ENCODE data around the gene TMEM176A.

Gene TMEM176A

DNA sequence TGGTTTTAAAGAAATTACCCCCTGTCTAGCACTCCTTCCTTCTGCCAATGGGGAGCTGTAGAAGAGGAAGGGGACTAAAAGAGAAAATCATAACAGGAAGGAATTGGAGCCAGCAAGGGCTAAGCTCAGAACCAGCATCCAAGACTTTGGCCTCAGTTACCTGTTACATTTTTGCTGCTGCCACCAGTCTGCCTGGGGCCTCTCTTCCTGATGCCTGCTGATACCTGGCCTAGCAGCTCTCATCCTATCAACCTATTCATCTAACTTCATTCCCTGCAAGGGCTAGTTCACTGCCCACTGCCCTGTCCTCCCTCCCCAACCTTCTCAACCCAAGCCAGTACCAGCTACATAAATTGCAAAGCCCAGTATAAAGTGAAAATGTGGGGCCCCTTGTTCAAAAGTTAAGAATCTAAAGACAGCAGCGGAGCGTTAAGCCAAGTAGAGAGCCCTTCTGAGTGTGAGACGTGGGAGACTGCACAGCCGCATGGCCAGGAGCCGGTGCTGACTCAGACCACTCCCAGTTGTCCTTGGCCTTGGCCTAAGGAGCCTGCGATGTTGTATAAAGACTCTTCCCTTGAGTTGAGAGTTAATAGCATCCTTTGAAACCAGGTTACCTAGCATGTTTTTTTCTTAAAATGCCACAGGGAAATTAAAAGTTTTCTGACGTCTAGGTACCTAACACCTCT lies 38.5 kb downstream of the TMEM176A start:
- CTCF ChIA-PET: no interaction called here
- TF ChIP-seq L3MBTL2 (conservative IDR thresholded peaks at IDR 0.05): no peak
- TF ChIP-seq, protein P1, sequence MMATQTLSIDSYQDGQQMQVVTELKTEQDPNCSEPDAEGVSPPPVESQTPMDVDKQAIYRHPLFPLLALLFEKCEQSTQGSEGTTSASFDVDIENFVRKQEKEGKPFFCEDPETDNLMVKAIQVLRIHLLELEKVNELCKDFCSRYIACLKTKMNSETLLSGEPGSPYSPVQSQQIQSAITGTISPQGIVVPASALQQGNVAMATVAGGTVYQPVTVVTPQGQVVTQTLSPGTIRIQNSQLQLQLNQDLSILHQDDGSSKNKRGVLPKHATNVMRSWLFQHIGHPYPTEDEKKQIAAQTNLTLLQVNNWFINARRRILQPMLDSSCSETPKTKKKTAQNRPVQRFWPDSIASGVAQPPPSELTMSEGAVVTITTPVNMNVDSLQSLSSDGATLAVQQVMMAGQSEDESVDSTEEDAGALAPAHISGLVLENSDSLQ (IDR thresholded peaks at IDR 0.05): no peak
- TF ChIP-seq TARDBP (IDR thresholded peaks at IDR 0.05): no peak
- TF ChIP-seq ELF4 (IDR thresholded peaks at IDR 0.05): no peak
- no peak for TF ChIP-seq FOXK2 (IDR thresholded peaks at IDR 0.05)
- DNase-seq (ENCODE audit: extremely low spot score): no peak
- POLR2A ChIA-PET: no interaction called here

DNA sequence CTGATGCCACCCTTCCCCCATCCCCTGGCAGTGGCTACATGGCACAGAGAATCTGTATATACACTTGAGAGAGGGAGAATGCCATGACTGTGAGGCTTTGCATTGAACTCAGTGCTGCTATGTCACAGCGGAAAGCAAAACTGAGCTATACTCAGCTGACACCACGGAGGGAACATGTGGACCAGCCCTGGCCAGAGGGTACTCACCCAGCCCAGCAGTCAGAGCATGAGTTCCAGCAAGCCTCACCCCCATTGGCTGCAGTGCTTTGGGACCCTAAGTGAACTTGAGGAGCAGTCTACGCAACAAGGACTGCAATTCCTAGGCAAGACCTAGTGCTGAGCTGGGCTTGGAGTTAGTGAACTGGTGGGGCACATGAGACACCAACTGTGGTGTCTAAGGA lies 41.4 kb downstream of the TMEM176A start:
- CTCF ChIA-PET: no interaction called here
- no peak for DNase-seq (ENCODE audit: extremely low spot score)
- POLR2A ChIA-PET: no interaction called here
- TF ChIP-seq, protein P1 (IDR thresholded peaks at IDR 0.05): no peak
- TF ChIP-seq L3MBTL2 (conservative IDR thresholded peaks at IDR 0.05): no peak
- no peak for TF ChIP-seq LEF1 (IDR thresholded peaks at IDR 0.05; ENCODE audit: borderline replicate concordance)
- TF ChIP-seq SUZ12 (IDR thresholded peaks at IDR 0.05): no peak
- TF ChIP-seq CTBP1 (IDR thresholded peaks at IDR 0.05; ENCODE audit: borderline replicate concordance): no peak
- no peak for TF ChIP-seq SP1 (IDR thresholded peaks at IDR 0.05)
- no peak for TF ChIP-seq ZNF384 (IDR thresholded peaks at IDR 0.05)
- TF ChIP-seq FOXA1 (IDR thresholded peaks at IDR 0.05): no peak
- no peak for TF ChIP-seq TARDBP (IDR thresholded peaks at IDR 0.05)
- no peak for TF ChIP-seq NFRKB (IDR thresholded peaks at IDR 0.05)
- TF ChIP-seq ARNT (IDR thresholded peaks at IDR 0.05): no peak
- TF ChIP-seq ELF4 (IDR thresholded peaks at IDR 0.05): no peak
- no peak for TF ChIP-seq BHLHE40 (IDR thresholded peaks at IDR 0.05; ENCODE audit: borderline replicate concordance)
- TF ChIP-seq HDGF (IDR thresholded peaks at IDR 0.05; ENCODE audit: borderline replicate concordance): no peak
- no peak for TF ChIP-seq FOXK2 (IDR thresholded peaks at IDR 0.05)
- no peak for TF ChIP-seq FOXM1 (IDR thresholded peaks at IDR 0.05; ENCODE audit: borderline replicate concordance)

DNA sequence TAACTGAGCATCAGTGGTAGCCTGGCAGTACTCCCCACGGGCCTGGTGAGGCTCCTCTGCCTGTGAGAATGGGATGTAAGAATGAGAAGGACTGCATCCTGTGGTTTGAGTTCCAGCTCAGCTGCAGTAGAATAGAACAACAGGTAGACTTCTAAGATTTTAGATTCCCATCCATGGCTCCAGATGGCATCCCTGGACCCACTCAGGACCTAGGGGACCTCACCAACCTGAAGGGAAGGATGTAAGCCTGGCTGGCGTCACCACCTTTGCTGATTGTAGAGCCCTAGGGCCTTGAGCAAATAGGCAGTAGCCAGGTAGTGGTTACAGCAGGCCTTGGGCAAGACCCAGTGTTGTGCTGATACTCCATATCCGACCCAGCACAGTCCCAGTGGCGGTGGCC lies 42.1 kb downstream of the TMEM176A start:
- ChIA-PET POLR2A (no interaction called here), CTCF (no interaction called here)
- DNase-seq (ENCODE audit: extremely low spot score): no peak
- TF ChIP-seq ARNT (IDR thresholded peaks at IDR 0.05) (no peak), ELF4 (IDR thresholded peaks at IDR 0.05) (no peak), HDGF (IDR thresholded peaks at IDR 0.05; ENCODE audit: borderline replicate concordance) (no peak), LEF1 (IDR thresholded peaks at IDR 0.05; ENCODE audit: borderline replicate concordance) (no peak), FOXK2 (IDR thresholded peaks at IDR 0.05) (no peak), SUZ12 (IDR thresholded peaks at IDR 0.05) (no peak), NFRKB (IDR thresholded peaks at IDR 0.05) (no peak), TARDBP (IDR thresholded peaks at IDR 0.05) (no peak), CTBP1 (IDR thresholded peaks at IDR 0.05; ENCODE audit: borderline replicate concordance) (no peak), L3MBTL2 (conservative IDR thresholded peaks at IDR 0.05) (no peak), BHLHE40 (IDR thresholded peaks at IDR 0.05; ENCODE audit: borderline replicate concordance) (no peak), FOXA1 (IDR thresholded peaks at IDR 0.05) (no peak), ZNF384 (IDR thresholded peaks at IDR 0.05) (no peak), SP1 (IDR thresholded peaks at IDR 0.05) (no peak), FOXM1 (IDR thresholded peaks at IDR 0.05; ENCODE audit: borderline replicate concordance) (no peak)
- TF ChIP-seq, protein P1 (IDR thresholded peaks at IDR 0.05): no peak

DNA sequence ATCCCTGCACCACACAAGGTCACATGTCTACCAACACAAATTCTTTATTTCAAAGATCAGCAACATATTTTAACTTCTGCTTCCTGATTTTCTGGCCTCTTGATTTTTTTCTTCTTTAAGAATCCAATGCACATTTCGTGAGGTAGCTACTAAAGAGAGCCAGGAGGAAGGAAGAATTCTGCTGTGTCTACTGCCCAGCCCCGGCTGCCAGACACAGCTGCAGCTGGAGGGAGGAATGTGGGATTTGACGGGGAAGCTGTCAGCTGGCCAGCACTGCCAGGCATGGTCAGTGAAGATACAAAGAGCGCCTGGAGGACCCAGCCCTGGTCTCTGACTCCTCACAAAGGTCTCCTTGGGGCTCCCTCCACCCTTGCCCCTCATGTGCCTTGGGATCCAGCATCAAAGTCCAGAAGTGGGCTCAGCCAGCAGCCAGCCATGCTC lies 44.9 kb downstream of the TMEM176A start:
- TF ChIP-seq FOXM1 (IDR thresholded peaks at IDR 0.05; ENCODE audit: borderline replicate concordance) (no peak), ARNT (IDR thresholded peaks at IDR 0.05) (no peak), FOXA1 (IDR thresholded peaks at IDR 0.05) (no peak), CTBP1 (IDR thresholded peaks at IDR 0.05; ENCODE audit: borderline replicate concordance) (no peak), L3MBTL2 (conservative IDR thresholded peaks at IDR 0.05) (no peak)
- CTCF ChIA-PET: no interaction called here

DNA sequence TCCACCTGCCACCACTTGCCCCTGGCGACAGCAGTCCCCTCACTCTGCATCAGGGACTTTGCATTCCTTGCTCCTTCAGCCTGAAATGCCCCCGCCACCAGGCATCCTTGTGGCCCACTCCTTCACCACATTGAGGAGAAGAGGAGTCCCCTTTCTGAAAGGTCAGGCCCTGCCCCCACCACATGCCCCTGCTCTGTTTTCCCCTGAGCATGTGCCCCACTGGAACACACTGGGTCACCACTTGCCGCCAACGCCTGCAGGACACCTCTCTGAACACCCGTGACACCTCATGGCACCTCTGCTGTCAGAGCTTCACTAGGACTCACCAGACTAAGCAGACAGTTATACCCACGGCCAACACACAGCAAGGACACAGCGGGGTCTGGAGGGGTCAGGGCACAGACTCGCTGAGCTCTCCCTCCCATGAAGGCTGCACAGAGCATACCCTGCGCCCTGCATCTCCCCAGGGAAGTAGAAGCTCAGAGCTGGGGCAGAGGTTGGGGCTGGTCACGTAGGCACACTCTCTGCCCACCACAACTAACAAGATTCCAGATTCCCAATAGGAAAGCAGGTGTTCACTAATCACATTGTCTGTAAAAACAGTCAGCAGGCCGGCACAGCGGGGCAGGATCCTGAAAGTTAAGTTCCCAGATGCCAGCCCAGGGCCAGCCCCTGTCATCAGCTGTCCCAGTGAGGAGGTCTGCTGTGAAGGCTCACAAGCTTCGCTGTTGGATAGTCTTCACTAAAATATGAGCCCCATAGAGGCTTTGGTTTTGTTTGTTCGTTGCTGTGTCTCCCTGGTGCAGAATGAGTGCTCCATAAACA lies 45.9 kb downstream of the TMEM176A start:
- ChIA-PET CTCF (interaction anchor here (1.2 kb wide), 1 partner anchor 28 kb away, joined by 3 read pairs; no protein-coding TSS in a partner anchor), POLR2A (interaction anchor here (0.6 to 1.5 kb wide), 2 partner anchors 15 to 469 kb away, joined by 3 to 4 read pairs; no protein-coding TSS in a partner anchor)
- TF ChIP-seq L3MBTL2 (conservative IDR thresholded peaks at IDR 0.05) (no peak), SUZ12 (IDR thresholded peaks at IDR 0.05) (no peak), FOXK2 (IDR thresholded peaks at IDR 0.05) (no peak)
- DNase-seq (ENCODE audit: extremely low spot score): no peak

More for the DNA sequence above, 44.9 kb downstream of the TMEM176A start:
- POLR2A ChIA-PET: no interaction called here
- DNase-seq (ENCODE audit: extremely low spot score): no peak

DNA sequence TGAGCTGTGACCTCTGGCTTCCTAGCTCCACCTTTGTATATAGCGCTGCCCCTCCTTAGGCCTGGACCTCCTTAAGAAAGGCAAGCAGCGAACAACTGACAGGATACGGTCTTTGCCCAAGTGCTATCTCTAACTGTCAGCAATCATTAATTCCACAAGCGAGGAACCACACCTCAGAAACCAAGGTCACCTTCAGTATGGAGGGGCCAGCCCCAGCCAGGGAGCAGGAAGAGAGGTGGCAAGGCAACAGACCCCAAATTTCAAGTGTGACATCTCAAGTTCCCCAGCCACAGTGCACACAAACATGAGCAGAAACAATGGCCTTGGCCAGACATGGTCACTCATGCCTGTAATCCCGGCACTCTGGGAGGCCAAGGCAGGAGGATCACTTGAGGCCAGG lies 47.0 kb downstream of the TMEM176A start:
- ChIA-PET CTCF (interaction anchor here (1.2 kb wide), 1 partner anchor 29 kb away, joined by 3 read pairs; no protein-coding TSS in a partner anchor), POLR2A (interaction anchor here (0.6 to 1.5 kb wide), 2 partner anchors 16 to 470 kb away, joined by 3 to 4 read pairs; no protein-coding TSS in a partner anchor)
- no peak for TF ChIP-seq HDGF (IDR thresholded peaks at IDR 0.05; ENCODE audit: borderline replicate concordance)
- TF ChIP-seq, protein P1 (IDR thresholded peaks at IDR 0.05): no peak
- no peak for TF ChIP-seq CTBP1 (IDR thresholded peaks at IDR 0.05; ENCODE audit: borderline replicate concordance)
- TF ChIP-seq L3MBTL2 (conservative IDR thresholded peaks at IDR 0.05): no peak
- TF ChIP-seq FOXM1 (IDR thresholded peaks at IDR 0.05; ENCODE audit: borderline replicate concordance): no peak
- no peak for TF ChIP-seq SUZ12 (IDR thresholded peaks at IDR 0.05)
- TF ChIP-seq BHLHE40 (IDR thresholded peaks at IDR 0.05; ENCODE audit: borderline replicate concordance): no peak
- no peak for DNase-seq (ENCODE audit: extremely low spot score)
